Mesenteric fat pad (tissue), 1 donor: ENCODE measurements around the gene OBSCN. TPM values are rescaled to one million over a fixed set of nuclear protein-coding genes. Genes with fewer than 3 reads are reported as not detected.

Experiments
- DNase-seq: peaks from one replicate; pipeline ENCODE4 v3.0.0-alpha.2; 2020; ENCODE audit warnings: low spot score
- total RNA-seq: library from RNA; stranded (reverse); fragmentation: NEBNext Ultra II Directional; extraction: Animal tissue kit (Norgen Biotek cat#: 25700); gene quantifications from one replicate; pipeline ENCODE4 v1.2.1, GENCODE V29; 2021
- donor health status: DM: yes; HTN: yes; CAD: no.

The OBSCN gene
- total RNA-seq, 1 donor from 2014 or later, result 3.7 TPM

DNA sequence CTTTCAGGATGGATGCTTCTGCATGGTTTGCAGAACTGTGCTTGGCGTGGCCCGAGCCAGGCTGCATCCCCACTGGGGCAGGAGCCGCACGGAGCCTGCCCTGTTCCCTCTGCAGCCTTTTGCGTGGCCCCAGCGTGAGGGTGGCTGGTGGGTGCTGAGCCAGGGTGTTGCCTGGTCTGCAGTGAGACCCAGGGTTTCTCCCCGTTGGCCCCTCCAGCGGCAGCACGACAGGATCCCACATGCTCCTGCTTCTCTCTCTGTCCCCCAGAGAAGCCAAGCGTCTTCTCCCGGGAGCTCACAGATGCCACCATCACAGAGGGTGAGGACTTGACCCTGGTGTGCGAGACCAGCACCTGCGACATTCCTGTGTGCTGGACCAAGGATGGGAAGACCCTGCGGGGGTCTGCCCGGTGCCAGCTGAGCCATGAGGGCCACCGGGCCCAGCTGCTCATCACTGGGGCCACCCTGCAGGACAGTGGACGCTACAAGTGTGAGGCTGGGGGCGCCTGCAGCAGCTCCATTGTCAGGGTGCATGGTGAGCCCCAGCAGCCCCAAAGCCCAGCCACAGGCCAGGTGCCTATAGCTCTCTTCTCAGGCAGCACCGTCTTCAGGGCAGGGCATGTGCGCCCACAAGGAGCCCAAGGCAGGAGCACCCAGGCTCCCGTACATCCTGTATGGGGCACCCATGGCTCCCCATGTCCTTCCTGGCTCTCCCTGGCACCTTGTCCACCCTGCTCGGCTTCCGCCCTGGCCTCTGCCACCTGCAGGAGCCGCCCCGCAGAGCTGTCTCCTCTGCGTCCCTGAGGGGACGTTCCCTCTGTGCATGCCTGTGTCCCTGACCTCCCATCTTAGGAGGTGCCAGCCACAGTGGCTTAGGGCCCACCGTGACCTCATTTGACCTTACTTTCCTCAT, 78.9 kb downstream of the OBSCN start:
- peak; percentile 81 for DNase-seq

- peak; percentile 62 for DNase-seq
These were observed 79.9 kb downstream of the OBSCN start for GRCh38 chr1:228287541-228288425.

DNA sequence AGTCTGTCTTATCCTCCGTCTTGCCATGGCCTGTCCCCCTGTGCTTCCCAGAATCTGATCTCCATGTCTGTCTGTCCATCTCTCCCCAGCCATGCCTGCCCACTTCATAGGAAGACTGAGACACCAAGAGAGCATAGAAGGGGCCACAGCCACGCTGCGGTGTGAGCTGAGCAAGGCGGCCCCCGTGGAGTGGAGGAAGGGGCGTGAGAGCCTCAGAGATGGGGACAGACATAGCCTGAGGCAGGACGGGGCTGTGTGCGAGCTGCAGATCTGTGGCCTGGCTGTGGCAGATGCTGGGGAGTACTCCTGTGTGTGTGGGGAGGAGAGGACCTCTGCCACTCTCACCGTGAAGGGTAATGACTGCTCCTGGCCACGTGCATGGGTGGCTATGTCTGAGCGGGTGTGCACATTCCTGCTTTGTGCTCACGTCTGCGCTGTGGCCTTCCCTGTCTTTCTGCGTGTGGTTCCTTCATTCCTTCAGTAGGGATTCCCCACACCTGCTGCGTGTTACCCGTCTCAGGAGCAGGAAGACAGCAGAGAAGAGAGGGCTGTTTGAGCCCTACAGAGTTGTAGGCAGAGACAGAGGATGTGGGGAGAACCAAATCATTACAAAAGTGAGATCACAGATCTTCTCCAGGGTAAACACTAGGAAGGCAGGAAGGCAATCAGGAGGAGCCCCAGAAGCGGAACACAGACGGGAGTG, 80.8 kb downstream of the OBSCN start:
- no peak for DNase-seq

- DNase-seq, result no peak
These were observed 81.5 kb downstream of the OBSCN start for GRCh38 chr1:228289239-228289849.

DNA sequence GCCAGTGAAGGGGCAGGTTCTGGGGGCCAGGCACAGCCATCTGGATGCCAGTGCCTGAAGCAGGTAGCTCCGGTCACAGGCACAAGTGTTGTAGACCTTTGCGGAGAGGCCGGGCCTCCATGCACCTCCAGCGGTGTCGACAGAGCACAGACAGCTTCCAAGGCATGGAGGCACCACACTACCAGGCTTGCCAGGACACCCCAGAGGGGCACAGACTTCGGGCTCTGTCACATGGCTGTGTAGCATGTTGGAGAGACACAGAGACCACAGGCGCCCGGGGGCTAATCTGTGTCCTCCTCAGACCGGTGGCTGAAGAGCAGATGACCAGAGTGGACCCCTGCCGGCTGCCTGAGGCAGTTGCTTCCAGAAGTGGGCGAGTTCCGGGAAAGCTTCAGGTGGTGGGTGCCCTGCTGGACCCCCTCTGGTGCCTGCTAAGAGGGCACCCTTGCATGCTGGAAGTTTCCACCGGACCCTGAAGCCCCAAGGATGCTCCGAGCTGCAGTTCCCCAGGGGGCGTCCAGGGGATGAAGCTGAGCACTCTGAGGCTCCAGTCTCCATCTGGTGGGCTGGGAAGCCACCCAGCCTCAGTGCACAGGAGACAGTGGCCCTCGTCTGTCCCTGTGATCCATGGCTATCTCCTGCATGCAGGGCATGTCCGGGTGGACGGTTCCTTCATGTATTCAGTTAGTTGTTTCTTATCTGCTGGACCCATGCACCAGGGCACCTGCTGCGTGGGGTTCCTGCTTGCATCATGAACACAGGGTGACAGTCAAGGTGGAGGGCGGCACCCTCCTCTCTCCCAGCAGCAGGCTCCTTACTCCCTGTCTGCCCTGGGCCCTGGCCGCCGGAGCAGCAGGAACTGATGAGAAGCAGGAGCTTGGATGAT, 82.4 kb downstream of the OBSCN start:
- no peak for DNase-seq

DNA sequence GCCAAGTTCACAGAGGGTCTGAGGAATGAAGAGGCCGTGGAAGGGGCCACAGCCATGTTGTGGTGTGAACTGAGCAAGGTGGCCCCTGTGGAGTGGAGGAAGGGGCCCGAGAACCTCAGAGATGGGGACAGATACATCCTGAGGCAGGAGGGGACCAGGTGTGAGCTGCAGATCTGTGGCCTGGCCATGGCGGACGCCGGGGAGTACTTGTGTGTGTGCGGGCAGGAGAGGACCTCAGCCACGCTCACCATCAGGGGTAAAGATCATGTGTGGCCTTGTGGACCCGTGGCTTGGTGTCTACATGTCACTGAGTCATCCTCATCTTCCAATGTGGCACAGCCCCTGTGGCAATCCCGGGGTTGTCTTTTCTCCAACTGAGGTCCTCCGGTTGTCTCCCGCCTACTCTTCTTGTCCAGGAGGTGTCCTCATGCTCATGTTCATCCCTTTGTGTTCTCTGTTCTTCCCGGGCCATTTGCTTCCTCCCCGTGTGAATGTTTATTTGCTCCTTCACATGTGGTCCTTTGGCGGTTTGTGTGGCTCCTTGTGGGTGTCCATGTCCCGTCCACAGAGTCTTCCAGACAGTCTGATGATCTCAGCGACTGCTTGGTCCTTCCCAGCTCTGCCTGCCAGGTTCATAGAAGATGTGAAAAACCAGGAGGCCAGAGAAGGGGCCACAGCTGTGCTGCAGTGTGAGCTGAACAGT, 84.2 kb downstream of the OBSCN start:
- DNase-seq, result no peak

DNA sequence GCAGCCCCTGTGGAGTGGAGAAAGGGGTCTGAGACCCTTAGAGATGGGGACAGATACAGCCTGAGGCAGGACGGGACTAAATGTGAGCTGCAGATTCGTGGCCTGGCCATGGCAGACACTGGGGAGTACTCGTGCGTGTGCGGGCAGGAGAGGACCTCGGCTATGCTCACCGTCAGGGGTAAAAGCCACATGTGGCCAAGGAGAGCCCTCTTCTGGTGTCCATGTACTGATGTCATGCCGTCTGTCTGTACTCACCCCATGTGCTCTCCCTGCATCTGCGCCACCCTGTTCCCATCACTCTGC, 84.7 kb downstream of the OBSCN start:
- DNase-seq, result no peak

DNA sequence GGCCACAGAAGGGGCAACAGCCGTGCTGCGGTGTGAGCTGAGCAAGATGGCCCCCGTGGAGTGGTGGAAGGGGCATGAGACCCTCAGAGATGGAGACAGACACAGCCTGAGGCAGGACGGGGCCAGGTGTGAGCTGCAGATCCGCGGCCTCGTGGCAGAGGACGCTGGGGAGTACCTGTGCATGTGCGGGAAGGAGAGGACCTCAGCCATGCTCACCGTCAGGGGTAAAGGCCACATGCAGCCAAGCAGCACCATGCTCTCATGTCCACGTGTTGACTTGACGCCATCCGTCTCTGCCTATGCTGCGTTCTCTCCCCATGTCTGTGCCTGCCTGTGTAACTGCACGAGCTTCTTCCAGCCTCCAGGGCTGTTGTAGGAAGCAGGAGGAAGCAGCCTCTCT, 85.5 kb downstream of the OBSCN start:
- no peak for DNase-seq

DNA sequence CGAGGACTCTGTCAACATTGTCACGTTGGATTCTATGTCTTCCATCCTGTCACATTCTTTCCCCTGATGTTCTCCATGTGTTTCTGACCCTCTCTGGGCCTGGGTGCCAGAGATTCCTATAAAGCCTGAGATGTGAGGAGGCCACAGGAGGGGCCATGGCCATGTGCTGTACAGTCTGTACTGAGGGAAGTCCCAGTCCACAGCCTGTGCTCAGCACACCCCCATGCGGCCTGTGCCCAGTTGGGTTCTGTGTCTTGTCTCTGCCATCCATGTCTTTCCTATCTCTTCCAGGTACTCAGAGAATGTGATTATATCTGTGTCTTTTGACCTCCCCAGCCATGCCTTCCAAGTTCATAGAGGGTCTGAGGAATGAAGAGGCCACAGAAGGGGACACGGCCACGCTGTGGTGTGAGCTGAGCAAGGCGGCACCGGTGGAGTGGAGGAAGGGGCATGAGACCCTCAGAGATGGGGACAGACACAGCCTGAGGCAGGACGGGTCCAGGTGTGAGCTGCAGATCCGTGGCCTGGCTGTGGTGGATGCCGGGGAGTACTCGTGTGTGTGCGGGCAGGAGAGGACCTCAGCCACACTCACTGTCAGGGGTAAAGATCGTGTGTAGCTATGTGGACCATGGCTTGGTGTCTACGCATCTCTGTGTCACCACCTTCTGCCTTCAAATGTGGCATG, 86.1 kb downstream of the OBSCN start:
- no peak for DNase-seq

GRCh38 chr1:228294717-228295116, 86.9 kb downstream of the OBSCN start:
- DNase-seq, result no peak

DNA sequence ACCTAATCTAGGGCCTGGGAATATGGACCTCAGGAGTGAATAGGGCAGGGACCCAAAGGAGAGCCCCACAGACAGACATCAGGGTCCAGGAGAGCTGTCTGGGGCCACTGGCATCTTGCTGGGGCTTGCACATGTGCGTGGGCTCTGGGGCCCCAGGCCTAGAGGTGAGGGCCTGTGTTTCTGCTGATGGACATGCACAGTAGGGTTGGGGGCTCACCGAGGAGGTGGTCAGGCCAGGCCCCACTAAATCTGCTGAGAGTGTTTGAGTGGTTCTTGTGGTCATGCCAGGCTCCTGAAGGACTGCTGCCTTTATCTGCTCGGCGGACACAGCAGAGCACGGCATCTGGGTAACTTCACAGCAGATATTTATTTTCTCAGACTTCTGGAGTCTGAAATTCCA, 87.4 kb downstream of the OBSCN start:
- DNase-seq, result no peak

- DNase-seq, result no peak
These were observed 88.1 kb downstream of the OBSCN start for GRCh38 chr1:228295981-228296380.

- no peak for DNase-seq
These were observed 89.4 kb downstream of the OBSCN start for GRCh38 chr1:228297242-228297641.

- DNase-seq, result no peak
These were observed 90.0 kb downstream of the OBSCN start for GRCh38 chr1:228297822-228298221.

- DNase-seq, result no peak
These were observed 90.6 kb downstream of the OBSCN start for GRCh38 chr1:228298471-228298870.

- no peak for DNase-seq
These were observed 91.4 kb downstream of the OBSCN start for GRCh38 chr1:228299211-228299610.

DNA sequence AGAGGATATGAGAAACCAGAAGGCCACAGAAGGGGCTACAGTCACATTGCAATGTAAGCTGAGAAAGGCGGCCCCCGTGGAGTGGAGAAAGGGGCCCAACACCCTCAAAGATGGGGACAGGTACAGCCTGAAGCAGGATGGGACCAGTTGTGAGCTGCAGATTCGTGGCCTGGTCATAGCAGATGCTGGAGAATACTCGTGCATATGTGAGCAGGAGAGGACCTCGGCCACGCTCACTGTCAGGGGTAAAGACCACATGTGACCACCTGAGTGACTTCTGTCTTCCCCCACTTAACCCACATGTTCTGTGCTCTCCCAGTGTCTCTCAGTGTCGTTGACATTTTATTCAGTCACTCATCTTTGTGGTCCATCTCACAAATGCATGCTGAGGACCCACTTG, 92.1 kb downstream of the OBSCN start:
- no peak for DNase-seq

GRCh38 chr1:228302086-228302485, 94.2 kb downstream of the OBSCN start:
- DNase-seq, result no peak

DNA sequence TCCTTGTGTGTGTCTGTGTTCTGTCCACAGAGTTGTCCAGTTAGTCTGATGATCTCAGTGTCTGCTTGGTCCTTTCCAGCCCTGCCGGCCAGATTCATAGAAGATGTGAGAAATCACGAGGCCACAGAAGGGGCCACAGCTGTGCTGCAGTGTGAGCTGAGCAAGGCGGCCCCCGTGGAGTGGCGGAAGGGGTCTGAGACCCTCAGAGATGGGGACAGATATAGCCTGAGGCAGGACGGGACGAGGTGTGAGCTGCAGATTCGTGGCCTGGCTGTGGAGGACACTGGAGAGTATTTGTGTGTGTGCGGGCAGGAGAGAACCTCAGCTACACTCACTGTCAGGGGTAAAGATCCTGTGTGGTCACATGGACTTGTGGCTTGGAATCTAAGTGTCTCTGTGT, 95.8 kb downstream of the OBSCN start:
- DNase-seq, result peak; percentile 83
